GM19023 (cell line): Measurements from ENCODE around the gene KRTAP2-3.
"Not testable (repeated sequence)": the region's sequence is repeated elsewhere in the genome, so short reads cannot be mapped to it uniquely, and the experiment has no call there.

Experiments used
- ATAC-seq: cut with Tn5 transposase; IDR thresholded peaks from one replicate; pipeline ENCODE4 v1.9.1; 2021; ENCODE audit warnings: mild to moderate bottlenecking, moderate library complexity; ENCODE audit not compliant: unreplicated experiment

KRTAP2-3 gene

GRCh38 chr17:41069031-41069430, 9.1 kb upstream of the KRTAP2-3 start:
- ATAC-seq, result no peak

DNA sequence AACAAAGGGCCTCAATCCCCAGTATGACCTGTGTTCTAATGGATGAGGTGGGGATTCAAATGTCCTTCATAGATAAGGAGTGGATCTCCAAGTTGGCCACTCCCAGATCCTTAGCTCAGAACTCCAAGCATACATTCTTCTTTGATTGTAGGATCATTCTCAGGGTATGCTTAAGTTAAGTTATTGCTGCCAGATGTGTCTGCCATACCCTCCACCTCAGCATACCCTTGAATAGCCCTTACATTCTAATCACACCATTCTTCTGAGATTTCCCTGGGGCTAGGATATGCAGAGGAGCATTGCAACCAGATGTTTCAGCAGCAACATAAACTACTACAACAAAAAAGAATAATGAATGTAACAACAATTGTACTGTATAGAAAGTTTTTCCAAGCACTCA, 7.4 kb upstream of the KRTAP2-3 start:
- no peak for ATAC-seq

DNA sequence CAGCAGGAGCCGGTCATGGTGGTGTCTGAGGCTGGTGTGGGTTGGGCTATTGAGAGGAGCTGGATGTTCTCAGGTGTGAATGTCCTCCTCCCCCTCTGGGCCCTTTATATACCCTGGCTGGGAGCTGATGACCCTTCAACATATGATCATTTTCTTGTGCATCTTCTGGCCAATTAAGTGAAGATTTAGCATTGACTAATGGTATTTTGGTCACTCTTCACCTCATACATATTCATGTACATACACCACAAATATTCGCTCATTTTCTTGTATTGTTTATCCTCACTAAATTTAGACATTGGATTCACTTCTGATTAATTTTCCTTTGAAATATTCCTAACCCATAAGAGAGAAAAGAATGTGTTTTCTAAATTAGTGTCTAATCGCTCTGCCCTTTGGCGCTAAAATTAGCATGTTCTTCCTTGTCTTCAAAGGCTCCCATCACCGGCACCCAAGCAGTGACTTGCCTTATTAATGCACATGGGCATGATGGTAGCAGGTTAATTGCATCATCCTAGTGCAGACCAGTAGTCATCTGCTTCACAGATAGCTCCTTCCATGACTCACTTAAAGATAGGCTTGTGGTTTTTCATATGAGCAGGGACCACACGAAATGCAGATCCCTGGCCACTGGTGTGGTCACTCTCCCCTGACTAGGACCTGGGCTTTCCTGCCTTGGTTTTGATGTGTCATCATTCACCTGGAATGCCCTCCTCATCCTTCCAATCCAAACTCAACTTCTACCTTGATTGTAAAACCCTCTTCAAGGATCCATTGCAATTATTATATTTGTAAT, 6.1 kb upstream of the KRTAP2-3 start, which contains the start of gene KRTAP2-4:
KRTAP2-4 (minus strand) TSS at position 51 of the 796 bp plus-strand sequence; CDS start at position 17, 34 bp downstream.
- ATAC-seq, result no peak

GRCh38 chr17:41065016-41065689, 5.2 kb upstream of the KRTAP2-3 start:
- ATAC-seq, result not testable (repeated sequence)

GRCh38 chr17:41064301-41064700, 4.4 kb upstream of the KRTAP2-3 start:
- no peak for ATAC-seq

DNA sequence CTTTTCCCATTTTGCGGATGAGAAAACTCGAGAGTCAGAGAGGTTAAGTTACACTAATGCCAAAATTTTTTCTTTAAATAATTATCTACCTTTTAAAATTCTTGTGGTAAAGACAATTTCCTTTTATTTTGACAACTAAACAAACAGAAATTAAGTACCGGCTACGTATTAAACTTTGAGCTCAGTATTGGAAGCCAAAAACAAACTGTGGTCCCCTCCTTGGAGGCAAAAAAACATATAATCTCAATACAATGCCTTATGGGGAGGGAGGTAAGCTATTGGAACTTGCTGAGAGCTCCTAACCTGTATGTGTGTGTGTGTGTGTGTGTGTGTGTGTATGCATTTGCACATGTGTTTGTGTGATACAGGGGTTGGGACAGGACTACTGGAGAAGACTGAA, 3.5 kb upstream of the KRTAP2-3 start:
- no peak for ATAC-seq

DNA sequence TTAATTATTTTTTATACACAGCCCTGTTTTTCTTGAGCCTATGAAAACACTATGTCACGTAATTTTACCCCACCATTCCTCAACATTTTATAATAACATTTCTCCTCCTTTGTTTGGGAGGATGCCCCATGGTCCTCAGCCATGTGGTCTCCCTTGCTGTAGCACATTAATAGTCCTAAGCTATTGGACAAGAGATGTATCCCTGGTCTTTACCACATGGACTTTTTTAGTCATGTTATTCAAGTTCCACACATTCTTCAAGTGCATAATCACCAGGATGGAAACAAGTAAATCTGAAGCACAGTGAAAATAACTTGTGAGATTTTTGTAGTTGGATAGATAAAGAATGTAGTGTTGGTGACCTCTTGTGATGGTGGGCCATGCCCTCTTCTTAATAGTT, 2.0 kb upstream of the KRTAP2-3 start:
- no peak for ATAC-seq

GRCh38 chr17:41059276-41060051, 450 bp downstream of the KRTAP2-3 start:
- not testable (repeated sequence) for ATAC-seq

DNA sequence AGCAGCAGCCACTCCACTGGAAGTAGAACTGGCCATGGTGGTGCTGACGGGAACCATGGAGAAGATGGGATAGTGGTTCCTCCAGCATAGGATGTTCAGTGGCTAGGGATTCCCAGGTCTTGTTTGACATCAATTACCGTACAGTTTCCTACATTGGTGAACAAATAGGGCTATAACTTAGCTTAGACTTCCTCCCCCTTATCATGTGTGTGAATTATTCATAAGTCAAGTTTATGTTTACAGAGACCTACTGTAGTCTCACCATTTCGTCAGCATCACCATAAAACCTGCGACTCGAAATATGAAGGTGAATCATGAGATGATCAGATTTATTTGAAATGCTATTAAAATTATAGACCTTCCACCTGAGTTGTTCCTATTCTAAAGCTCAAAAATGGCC, 1.2 kb downstream of the KRTAP2-3 start:
- no peak for ATAC-seq

- ATAC-seq, result no peak
Observed at GRCh38 chr17:41057547-41057946, 2.4 kb downstream of the KRTAP2-3 start.

- ATAC-seq, result not testable (repeated sequence)
Observed at GRCh38 chr17:41055130-41055529, 4.8 kb downstream of the KRTAP2-3 start, which contains the start of gene KRTAP2-2. Gene KRTAP2-2 (minus strand): TSS chr17:41055230. CDS start chr17:41055211, 19 bp downstream.

DNA sequence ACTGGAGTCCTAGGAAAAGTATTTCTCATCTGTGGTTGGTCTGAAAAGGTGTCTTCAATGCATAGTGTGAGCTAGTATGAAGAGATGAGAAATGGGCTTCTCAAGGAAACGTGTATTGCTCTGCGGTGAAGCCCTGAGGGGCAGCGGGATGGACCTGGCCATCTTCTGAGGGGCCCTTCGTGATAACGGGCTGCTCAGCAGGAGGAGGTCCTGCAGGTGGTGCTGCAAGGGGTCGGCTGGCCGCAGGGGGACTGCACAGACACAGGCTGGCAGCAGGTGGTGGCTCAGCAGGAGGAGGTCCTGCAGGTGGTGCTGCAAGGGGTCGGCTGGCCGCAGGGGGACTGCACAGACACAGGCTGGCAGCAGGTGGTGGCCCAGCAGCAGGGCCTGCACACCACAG, 5.4 kb downstream of the KRTAP2-3 start:
- ATAC-seq, result not testable (repeated sequence)

DNA sequence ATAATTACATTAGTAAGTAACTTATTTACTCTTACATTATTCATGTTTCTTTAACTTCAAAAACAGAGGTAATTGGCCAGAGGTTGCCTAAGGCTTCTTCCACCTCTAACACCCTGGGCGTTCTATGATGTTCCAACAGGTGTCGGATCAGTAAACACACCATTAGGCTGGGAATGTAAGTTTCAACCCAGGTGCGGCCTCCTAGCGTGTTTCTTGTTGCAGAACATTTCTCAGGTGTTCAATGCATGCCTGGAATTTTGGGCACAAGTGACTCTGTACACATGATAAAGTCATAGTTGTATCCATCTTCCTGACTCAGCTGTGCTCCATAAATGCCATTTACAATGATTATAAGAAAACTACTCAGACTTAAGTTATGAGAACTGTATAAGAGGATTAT, 5.9 kb downstream of the KRTAP2-3 start:
- ATAC-seq, result no peak

- ATAC-seq, result no peak
Observed at GRCh38 chr17:41052566-41052965, 7.3 kb downstream of the KRTAP2-3 start.

- no peak for ATAC-seq
Observed at GRCh38 chr17:41049110-41049509, 10.8 kb downstream of the KRTAP2-3 start.

DNA sequence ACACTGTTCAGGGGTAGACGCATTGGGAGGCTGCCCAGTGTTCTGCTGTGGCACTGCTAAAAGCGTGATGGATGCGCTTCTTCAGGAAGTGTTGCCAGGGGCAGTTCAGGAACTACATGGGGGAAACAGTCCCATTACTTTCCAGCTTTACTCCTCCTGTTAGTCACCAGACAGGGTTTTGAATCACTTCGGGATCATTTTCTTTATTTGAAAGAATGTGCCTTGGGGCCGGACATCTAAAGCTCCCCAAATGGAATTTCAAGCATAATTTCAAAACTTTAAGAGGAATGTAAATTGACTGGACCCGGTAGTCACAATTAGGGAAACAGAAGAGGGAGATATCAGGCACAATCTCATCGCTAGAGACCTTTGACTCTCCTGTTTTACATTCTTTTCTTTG, 11.5 kb downstream of the KRTAP2-3 start:
- no peak for ATAC-seq

DNA sequence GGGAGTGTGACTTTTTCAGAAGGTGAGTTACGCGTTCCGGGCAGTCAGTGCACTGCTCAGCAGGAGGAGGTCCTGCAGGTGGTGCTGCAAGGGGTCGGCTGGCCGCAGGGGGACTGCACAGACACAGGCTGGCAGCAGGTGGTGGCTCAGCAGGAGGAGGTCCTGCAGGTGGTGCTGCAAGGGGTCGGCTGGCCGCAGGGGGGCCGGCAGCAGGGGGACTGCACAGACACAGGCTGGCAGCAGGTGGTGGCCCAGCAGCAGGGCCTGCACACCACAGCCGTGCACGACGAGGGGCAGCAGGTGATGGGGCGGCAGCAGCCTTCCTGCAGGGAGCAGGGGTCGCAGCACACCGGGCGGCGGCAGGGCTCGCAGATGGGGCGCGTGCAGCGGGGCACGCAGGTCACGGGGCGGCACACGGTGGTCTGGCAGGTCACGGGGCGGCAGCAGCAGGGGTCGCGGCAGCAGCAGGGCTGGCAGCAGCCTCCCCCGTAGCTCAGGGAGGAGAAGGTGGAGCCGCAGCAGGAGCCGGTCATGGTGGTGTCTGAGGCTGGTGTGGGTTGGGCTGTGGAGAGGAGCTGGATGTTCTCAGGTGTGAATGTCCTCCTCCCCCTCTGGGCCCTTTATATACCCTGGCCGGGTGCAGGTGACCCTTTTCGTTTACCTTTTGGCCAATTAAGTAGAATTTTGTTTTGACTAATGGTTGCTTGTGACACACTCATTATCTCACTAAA, 13.0 kb downstream of the KRTAP2-3 start, which contains the start of gene KRTAP2-1:
KRTAP2-1 (minus strand) TSS at position 582 of the 731 bp plus-strand sequence; CDS start at position 533, 49 bp downstream.
- ATAC-seq, result not testable (repeated sequence)

GRCh38 chr17:41042953-41043352, 17.0 kb downstream of the KRTAP2-3 start:
- ATAC-seq, result no peak

- not testable (repeated sequence) for ATAC-seq
Observed at GRCh38 chr17:41040783-41041571, 18.9 kb downstream of the KRTAP2-3 start, which contains the start of gene KRTAP1-1. Gene KRTAP1-1 (minus strand): TSS chr17:41041450. CDS start chr17:41041397, 53 bp downstream.
